ENCODE results near the gene SEMA3F. TPM values are rescaled to one million over a fixed set of nuclear protein-coding genes. Genes with fewer than 3 reads are reported as not detected.

Gene SEMA3F
- polyA plus RNA-seq, 2 of the 4 experiments (the other 2 are of a cell fraction): 2.9 to 10.6 TPM

DNA sequence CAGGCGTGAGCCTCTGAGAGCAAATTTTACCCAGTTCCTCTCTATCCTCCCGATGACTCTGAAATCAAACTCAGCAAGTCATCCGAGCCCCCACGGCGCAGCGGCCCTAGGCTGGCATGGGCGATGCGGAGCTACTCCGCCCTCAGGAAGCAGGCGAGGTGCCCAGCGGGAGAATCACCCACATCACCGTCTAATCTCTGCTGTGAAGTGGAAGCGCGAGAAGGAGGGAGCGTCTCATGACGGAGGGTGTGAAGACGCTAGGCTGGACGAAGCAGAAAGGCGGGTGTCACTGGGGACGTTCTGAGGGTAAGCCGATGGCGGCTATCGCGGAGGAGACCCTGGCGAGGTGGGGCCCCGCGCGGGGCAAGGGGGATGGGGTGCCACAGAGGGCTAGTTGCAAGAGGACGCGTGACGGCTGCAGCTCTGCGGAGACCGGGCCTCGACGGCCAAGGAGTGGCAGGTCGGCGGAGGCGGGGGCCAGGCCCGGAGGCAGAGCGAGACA lies 71.8 kb downstream of the SEMA3F start:
- CTCF ChIA-PET: interaction anchor here (0.6 to 25.9 kb wide), 31 partner anchors 10 to 418 kb away, joined by 3 to 550 read pairs (median 8); partner anchors contain the start of genes GNAI2, GNAT1, HYAL2 and LSMEM2
- peak overlapping the region; percentile 86 for H3K4me2 ChIP-seq
- DNase-seq (ENCODE audit: low read depth in 1 of 2, low spot score in 1 of 2) (peak; percentile 49 to 63), FAIRE-seq (no peak), ATAC-seq (peak; percentile 68 to 78)
- peak overlapping the region; percentile 59 for H3K4me3 ChIP-seq
- POLR2A ChIA-PET: interaction anchor here (0.7 to 2.4 kb wide), 3 partner anchors 9 to 103 kb away, joined by 3 to 11 read pairs (median 7); partner anchors contain the start of gene GNAI2
- 2% methylated on average over 31 of the region's 40 CpGs for WGBS (ENCODE audit: missing lambda C conversion rate)
- peaks cover 8% of the 10 kb centered on the region; the same call in 1 of the 3 replicates for H3K4me1 ChIP-seq
- no peaks in the 10 kb centered on the region for H3K9me3 ChIP-seq
- peak overlapping the region; percentile 82 to 97 for H3K27ac ChIP-seq
- TF ChIP-seq, protein P1, sequence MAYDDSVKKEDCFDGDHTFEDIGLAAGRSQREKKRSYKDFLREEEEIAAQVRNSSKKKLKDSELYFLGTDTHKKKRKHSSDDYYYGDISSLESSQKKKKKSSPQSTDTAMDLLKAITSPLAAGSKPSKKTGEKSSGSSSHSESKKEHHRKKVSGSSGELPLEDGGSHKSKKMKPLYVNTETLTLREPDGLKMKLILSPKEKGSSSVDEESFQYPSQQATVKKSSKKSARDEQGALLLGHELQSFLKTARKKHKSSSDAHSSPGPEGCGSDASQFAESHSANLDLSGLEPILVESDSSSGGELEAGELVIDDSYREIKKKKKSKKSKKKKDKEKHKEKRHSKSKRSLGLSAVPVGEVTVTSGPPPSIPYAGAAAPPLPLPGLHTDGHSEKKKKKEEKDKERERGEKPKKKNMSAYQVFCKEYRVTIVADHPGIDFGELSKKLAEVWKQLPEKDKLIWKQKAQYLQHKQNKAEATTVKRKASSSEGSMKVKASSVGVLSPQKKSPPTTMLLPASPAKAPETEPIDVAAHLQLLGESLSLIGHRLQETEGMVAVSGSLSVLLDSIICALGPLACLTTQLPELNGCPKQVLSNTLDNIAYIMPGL (CRISPR knock-in tag; IDR thresholded peaks at IDR 0.05; ENCODE audit: borderline replicate concordance): no peak
- no peak for TF ChIP-seq ESRRA (IDR thresholded peaks at IDR 0.05; ENCODE audit: borderline replicate concordance, low read length)
- no peak for TF ChIP-seq ZC3H11A (IDR thresholded peaks at IDR 0.05)
- no peak for TF ChIP-seq HDAC2 (IDR thresholded peaks at IDR 0.05)
- TF ChIP-seq, protein P2, sequence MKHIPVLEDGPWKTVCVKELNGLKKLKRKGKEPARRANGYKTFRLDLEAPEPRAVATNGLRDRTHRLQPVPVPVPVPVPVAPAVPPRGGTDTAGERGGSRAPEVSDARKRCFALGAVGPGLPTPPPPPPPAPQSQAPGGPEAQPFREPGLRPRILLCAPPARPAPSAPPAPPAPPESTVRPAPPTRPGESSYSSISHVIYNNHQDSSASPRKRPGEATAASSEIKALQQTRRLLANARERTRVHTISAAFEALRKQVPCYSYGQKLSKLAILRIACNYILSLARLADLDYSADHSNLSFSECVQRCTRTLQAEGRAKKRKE (CRISPR knock-in tag; IDR thresholded peaks at IDR 0.05; ENCODE audit: low read depth): no peak
- no peak for TF ChIP-seq GATA3 (IDR thresholded peaks at IDR 0.05; ENCODE audit: borderline replicate concordance)
- TF ChIP-seq TP53 (CRISPR knock-in tag; IDR thresholded peaks at IDR 0.05): no peak
- TF ChIP-seq, protein P3, sequence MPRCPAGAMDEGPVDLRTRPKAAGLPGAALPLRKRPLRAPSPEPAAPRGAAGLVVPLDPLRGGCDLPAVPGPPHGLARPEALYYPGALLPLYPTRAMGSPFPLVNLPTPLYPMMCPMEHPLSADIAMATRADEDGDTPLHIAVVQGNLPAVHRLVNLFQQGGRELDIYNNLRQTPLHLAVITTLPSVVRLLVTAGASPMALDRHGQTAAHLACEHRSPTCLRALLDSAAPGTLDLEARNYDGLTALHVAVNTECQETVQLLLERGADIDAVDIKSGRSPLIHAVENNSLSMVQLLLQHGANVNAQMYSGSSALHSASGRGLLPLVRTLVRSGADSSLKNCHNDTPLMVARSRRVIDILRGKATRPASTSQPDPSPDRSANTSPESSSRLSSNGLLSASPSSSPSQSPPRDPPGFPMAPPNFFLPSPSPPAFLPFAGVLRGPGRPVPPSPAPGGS (IDR thresholded peaks at IDR 0.05): 0 out of 3 replicates have a peak, but pooled peaks have one; percentile 2
- no peak for TF ChIP-seq JUN (IDR thresholded peaks at IDR 0.05)
- TF ChIP-seq RFX5 (IDR thresholded peaks at IDR 0.05): no peak
- TF ChIP-seq, protein P4, sequence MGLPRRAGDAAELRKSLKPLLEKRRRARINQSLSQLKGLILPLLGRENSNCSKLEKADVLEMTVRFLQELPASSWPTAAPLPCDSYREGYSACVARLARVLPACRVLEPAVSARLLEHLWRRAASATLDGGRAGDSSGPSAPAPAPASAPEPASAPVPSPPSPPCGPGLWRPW (IDR thresholded peaks at IDR 0.05): no peak
- TF ChIP-seq POLR2AphosphoS2 (conservative IDR thresholded peaks at IDR 0.05; ENCODE audit: low read length): no peak
- TF ChIP-seq HOXA7 (CRISPR knock-in tag; IDR thresholded peaks at IDR 0.05): no peak
- TF ChIP-seq, protein P5, sequence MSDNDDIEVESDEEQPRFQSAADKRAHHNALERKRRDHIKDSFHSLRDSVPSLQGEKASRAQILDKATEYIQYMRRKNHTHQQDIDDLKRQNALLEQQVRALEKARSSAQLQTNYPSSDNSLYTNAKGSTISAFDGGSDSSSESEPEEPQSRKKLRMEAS (IDR thresholded peaks at IDR 0.05): peak; percentile 73
- TF ChIP-seq, protein P6, sequence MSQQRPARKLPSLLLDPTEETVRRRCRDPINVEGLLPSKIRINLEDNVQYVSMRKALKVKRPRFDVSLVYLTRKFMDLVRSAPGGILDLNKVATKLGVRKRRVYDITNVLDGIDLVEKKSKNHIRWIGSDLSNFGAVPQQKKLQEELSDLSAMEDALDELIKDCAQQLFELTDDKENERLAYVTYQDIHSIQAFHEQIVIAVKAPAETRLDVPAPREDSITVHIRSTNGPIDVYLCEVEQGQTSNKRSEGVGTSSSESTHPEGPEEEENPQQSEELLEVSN (IDR thresholded peaks at IDR 0.05; ENCODE audit: borderline replicate concordance, low read depth): 0 out of 2 replicates have a peak, but pooled peaks have one; percentile 48
- no peak for TF ChIP-seq HOXB5 (CRISPR knock-in tag; IDR thresholded peaks at IDR 0.05)

DNA sequence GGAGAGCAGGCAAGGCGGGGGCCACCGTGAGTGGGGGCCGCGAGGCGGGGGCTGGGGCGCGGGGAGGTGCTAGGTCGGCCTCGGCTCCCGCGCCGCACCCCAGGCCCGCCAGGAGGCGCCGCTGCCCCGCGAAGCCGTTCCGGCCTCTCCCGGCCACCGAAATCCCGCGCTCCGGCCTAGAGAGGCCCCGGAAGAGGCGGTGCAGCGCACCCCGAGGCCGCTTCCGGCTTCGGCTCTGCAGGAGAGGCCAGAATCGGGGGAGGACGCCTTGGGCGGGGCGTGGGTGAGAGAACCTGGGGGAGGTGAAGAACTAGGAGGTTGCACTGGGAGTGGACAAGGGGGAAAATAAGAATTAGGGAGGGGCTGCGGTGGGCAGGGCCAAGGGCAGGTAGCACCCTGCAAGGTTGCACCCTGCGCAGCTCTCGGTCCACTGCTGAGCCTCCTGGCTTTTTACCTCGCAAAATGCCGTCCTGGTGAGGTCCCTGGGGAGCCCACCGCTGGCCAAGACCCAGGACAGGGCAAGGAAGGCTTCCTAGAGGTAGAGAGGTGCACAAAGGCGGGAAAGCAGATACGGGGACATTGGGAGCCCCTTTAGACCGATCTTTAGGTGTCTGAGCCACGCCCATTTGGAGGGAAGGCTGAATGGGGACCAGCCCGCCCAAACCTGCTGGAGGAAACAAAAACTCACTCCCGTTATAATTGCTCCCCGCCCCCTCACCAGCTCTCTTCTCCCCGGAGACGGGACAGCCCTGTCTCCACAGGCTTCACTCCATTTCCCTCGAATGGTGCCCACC lies 72.5 kb downstream of the SEMA3F start:
- FAIRE-seq: no peak
- CTCF ChIA-PET: interaction anchor here (0.6 to 25.9 kb wide), 23 partner anchors 11 to 197 kb away, joined by 3 to 550 read pairs (median 13); partner anchors contain the start of genes GNAI2, GNAT1, HYAL2 and LSMEM2
- peak; percentile 88 to 89 for ATAC-seq
- H3K9me3 ChIP-seq: no peaks in the 10 kb centered on the region
- 3% methylated on average over 13 of the region's 51 CpGs for WGBS (ENCODE audit: missing lambda C conversion rate)
- H3K27ac ChIP-seq: peak overlapping the region; percentile 82 to 97
- DNase-seq (ENCODE audit: low read depth in 1 of 2, low spot score in 1 of 2): peak; percentile 87 to 91
- peaks cover 8% of the 10 kb centered on the region; the same call in 1 of the 3 replicates for H3K4me1 ChIP-seq
- H3K4me3 ChIP-seq: peak overlapping the region; percentile 59
- POLR2A ChIA-PET: interaction anchor here (1.3 to 2.4 kb wide), 2 partner anchors 8 to 19 kb away, joined by 7 to 11 read pairs; partner anchors contain the start of gene GNAI2
- H3K4me2 ChIP-seq: peak overlapping the region; percentile 86
- TF ChIP-seq, protein P3 (IDR thresholded peaks at IDR 0.05): 0 out of 3 replicates have a peak, but pooled peaks have one; percentile 32
- TF ChIP-seq MYC (IDR thresholded peaks at IDR 0.05; ENCODE audit: borderline replicate concordance, low read length) (0 out of 2 replicates have a peak, but pooled peaks have one; percentile 47), TFCP2L1 (CRISPR knock-in tag; IDR thresholded peaks at IDR 0.05) (no peak), SMC3 (IDR thresholded peaks at IDR 0.05) (peak; percentile 97), KDM5A (IDR thresholded peaks at IDR 0.05) (peak; percentile 54; the same call in 1 of the 2 replicates), HOXB13 (CRISPR knock-in tag; IDR thresholded peaks at IDR 0.05; ENCODE audit: low read depth) (no peak), POLR2AphosphoS2 (conservative IDR thresholded peaks at IDR 0.05; ENCODE audit: low read length) (no peak), JUN (IDR thresholded peaks at IDR 0.05) (peak; percentile 45 to 90; a peak in 4 of 5 replicates)
- TF ChIP-seq, protein P7, sequence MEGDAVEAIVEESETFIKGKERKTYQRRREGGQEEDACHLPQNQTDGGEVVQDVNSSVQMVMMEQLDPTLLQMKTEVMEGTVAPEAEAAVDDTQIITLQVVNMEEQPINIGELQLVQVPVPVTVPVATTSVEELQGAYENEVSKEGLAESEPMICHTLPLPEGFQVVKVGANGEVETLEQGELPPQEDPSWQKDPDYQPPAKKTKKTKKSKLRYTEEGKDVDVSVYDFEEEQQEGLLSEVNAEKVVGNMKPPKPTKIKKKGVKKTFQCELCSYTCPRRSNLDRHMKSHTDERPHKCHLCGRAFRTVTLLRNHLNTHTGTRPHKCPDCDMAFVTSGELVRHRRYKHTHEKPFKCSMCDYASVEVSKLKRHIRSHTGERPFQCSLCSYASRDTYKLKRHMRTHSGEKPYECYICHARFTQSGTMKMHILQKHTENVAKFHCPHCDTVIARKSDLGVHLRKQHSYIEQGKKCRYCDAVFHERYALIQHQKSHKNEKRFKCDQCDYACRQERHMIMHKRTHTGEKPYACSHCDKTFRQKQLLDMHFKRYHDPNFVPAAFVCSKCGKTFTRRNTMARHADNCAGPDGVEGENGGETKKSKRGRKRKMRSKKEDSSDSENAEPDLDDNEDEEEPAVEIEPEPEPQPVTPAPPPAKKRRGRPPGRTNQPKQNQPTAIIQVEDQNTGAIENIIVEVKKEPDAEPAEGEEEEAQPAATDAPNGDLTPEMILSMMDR (IDR thresholded peaks at IDR 0.05): peak; percentile 91
- TF ChIP-seq, protein P6 (IDR thresholded peaks at IDR 0.05; ENCODE audit: borderline replicate concordance, low read depth): 0 out of 2 replicates have a peak, but pooled peaks have one; percentile 32
- TF ChIP-seq, protein P5 (IDR thresholded peaks at IDR 0.05): peak; percentile 18; the same call in 1 of the 2 replicates

Measured in A549 (cell line).